ENCODE results near the gene IGFLR1. TPM values are rescaled to one million over a fixed set of nuclear protein-coding genes. Genes with fewer than 3 reads are reported as not detected.

The IGFLR1 gene
- total and polyA plus RNA-seq, 11 donors: 0.74 to 25.2 (median 3.6) TPM

DNA sequence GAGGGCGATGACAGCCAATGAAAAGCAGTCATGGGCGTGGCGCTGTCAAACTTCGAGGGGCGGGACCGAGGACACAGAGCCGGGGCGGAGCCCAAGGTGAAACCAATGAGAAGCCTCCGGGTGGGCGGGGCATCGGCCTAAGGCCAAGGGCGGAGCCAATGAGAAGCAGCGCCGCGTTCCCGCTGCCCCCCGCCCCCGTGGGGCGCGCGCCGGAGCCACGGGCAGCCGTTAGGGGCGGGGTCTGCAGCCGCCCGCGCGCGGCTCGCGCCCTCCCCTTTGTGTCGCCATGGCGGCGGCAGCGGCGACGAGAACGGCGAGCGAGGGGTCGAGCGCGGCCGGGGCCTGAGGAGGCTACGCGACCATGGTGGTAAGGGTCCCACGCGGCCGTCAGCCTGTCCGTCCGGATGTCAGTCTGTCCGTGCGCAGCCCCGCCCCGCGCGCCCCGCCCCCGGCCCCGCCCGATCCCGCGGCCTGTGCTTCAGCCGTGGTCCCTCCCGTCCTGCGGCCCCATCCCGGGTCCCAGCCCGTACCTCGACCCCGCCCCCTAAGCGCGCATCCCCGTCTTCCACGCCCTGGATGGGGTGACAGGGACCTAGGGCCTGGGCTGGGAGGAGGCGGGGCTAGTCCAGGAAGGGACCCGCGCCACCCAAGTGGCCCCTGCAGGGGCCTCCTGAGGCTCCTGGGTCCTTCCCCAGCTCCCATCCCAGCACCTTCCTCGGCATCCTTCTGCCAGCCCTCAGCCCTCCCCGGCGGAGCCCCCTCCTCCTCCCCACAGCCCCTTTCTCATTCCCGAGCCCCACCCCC, 33.2 kb upstream of the IGFLR1 start, which contains the start of gene ARHGAP33:
ARHGAP33 (plus strand) TSS at position 267 of the 804 bp plus-strand sequence; CDS start at position 362, 95 bp downstream.
- DNase-seq (peak; percentile 99 to 100 (median 99)), ATAC-seq (peak; percentile 98 to 99 (median 98))
- Histone ChIP-seq H3K9me3 (no peaks in the 10 kb centered on the region), H3K27me3 (no peaks in the 10 kb centered on the region), H3K4me1 (peaks cover 0 to 17% (median 5%) of the 10 kb centered on the region in 12 donors), H3K27ac (peak within 1 kb of the TSS in 6 of 12 donors; percentile 1 to 77 (median 44)), H3K36me3 (peaks cover 0 to 24% (median 5%) of the 10 kb centered on the region in 9 donors), H3K4me3 (peak within 1 kb of the TSS; percentile 68 to 99 (median 92))
- intact Hi-C loops (cut with DNase I): loop anchor here in 3 of 10 donors (1.0 to 10.0 kb wide), 3 partner anchors 17 to 159 kb away; partner anchors contain the start of genes LRFN3 (in 1 of the 3) and PROSER3 (in 1 of the 3)
- whole genome bisulfite sequencing, 4 donors: 0 to 2% (median 1%) methylated on average over 27 to 82 of the region's 82 CpGs
- TF ChIP-seq, protein P1, sequence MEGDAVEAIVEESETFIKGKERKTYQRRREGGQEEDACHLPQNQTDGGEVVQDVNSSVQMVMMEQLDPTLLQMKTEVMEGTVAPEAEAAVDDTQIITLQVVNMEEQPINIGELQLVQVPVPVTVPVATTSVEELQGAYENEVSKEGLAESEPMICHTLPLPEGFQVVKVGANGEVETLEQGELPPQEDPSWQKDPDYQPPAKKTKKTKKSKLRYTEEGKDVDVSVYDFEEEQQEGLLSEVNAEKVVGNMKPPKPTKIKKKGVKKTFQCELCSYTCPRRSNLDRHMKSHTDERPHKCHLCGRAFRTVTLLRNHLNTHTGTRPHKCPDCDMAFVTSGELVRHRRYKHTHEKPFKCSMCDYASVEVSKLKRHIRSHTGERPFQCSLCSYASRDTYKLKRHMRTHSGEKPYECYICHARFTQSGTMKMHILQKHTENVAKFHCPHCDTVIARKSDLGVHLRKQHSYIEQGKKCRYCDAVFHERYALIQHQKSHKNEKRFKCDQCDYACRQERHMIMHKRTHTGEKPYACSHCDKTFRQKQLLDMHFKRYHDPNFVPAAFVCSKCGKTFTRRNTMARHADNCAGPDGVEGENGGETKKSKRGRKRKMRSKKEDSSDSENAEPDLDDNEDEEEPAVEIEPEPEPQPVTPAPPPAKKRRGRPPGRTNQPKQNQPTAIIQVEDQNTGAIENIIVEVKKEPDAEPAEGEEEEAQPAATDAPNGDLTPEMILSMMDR (IDR thresholded peaks at IDR 0.05): no peak
- peak in 1 of 2 donors; percentile 27 for TF ChIP-seq POLR2A (IDR thresholded peaks at IDR 0.05)

- no peaks in the 10 kb centered on the region for H3K27me3 ChIP-seq
- TF ChIP-seq POLR2A (IDR thresholded peaks at IDR 0.05): no peak
- TF ChIP-seq, protein P1 (IDR thresholded peaks at IDR 0.05): no peak
- whole genome bisulfite sequencing, 4 donors: 8 to 39% (median 16%) methylated on average over 9 of the region's 9 CpGs
- no peaks in the 10 kb centered on the region for H3K9me3 ChIP-seq
- H3K27ac ChIP-seq: no peak overlapping the region
- H3K36me3 ChIP-seq: peaks cover 0 to 18% (median 0%) of the 10 kb centered on the region in 9 donors
- ATAC-seq: peak in 3 of 4 donors; percentile 5 to 40 (median 28)
- H3K4me3 ChIP-seq: peak overlapping the region; percentile 68 to 99 (median 92)
- intact Hi-C loops (cut with DNase I): loop anchor here in 3 of 10 donors (1.0 to 10.0 kb wide), 3 partner anchors 17 to 160 kb away; partner anchors contain the start of genes LRFN3 (in 1 of the 3) and PROSER3 (in 1 of the 3)
- no peak for DNase-seq
- peaks cover 0 to 17% (median 5%) of the 10 kb centered on the region in 12 donors for H3K4me1 ChIP-seq
These were observed 32.7 kb upstream of the IGFLR1 start for GRCh38 chr19:35775046-35775297.

DNA sequence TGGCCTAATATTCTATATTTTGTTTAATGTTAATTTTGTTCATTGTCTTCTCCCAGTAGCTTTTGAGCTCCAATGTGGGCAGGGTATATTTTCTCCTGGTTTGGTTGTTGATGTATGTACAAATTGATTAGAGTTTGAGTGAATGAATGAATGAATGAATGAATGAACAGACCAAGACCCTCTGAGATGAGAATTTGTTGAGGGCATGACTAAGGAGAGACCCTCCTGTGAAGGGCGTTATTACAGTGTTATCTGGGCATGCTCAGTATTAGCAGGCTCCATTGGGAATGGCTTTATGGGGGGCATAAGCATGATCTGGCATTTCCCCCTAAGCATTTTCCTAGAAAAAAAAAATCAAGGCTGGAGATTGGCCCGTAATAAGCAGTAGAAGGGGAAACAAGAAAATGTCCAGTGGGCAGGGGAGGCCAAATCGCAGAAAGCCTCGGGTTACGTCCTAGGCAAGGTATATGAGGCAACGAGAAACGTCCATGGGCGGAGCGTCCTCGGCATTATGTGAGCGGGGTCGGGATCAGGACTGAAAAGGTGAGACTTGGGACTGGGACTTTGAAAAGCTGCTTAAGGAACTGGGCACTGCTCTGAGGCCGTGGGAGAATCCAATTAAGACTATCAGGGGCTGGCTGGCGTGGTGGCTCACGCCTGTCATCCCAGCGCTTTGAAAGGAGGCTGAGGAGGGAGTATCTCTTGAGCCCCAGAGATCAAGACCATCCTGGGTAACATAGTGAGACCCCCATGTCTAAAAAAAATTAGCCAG, 32.2 kb upstream of the IGFLR1 start:
- ATAC-seq (peak in 2 of 4 donors; percentile 1 to 9), DNase-seq (no peak)
- peaks cover 0 to 17% (median 5%) of the 10 kb centered on the region in 12 donors for H3K4me1 ChIP-seq
- no peak overlapping the region for H3K27ac ChIP-seq
- no peaks in the 10 kb centered on the region for H3K9me3 ChIP-seq
- H3K36me3 ChIP-seq: peaks cover 0 to 13% (median 0%) of the 10 kb centered on the region in 9 donors
- H3K4me3 ChIP-seq: peak overlapping the region; percentile 68 to 99 (median 92)
- WGBS, 4 donors: 36 to 60% (median 43%) methylated on average over 16 of the region's 16 CpGs
- intact Hi-C loops (cut with DNase I): loop anchor here in 3 of 10 donors (1.0 to 10.0 kb wide), 3 partner anchors 16 to 160 kb away; partner anchors contain the start of genes LRFN3 (in 1 of the 3) and PROSER3 (in 1 of the 3)
- H3K27me3 ChIP-seq: no peaks in the 10 kb centered on the region
- no peak for TF ChIP-seq POLR2A (IDR thresholded peaks at IDR 0.05)
- TF ChIP-seq, protein P1 (IDR thresholded peaks at IDR 0.05): no peak
